HCT116 (cell line): Measurements from ENCODE around the gene DEXI. TPM values are rescaled to one million over a fixed set of nuclear protein-coding genes. Genes with fewer than 3 reads are reported as not detected.
A peak's percentile ranks its signal among the peaks of the same experiment; 100 is the strongest.
"Not testable (repeated sequence)": the region's sequence is repeated elsewhere in the genome, so short reads cannot be mapped to it uniquely, and the experiment has no call there.

Experiments used
- ATAC-seq: fragments of 200-7000 bp; cut with Tn5 transposase; 2 replicates; pipeline ENCODE4 v1.9.1; 2020; ENCODE audit warnings: mild to moderate bottlenecking, moderate library complexity
- BruUV-seq: library from RNA; stranded (reverse); fragments of 400-500 nt; replicated peaks from 2 replicates; lab custom pipeline; 2021; lab: Mats Ljungman, UMichigan
- CTCF ChIA-PET: fragments of 300-600 bp; sonication (Branson Sonifier 250); formaldehyde crosslinking; loops from one replicate; lab custom pipeline; 2021; ENCODE audit warnings: antibody characterized with exemption; lab: Charles Lee
- POLR2A ChIA-PET: fragments of 300-600, 350-600 bp; sonication (Branson Sonifier 250); formaldehyde crosslinking; loops from one replicate; lab custom pipeline; 2021; ENCODE audit warnings: antibody characterized with exemption; lab: Charles Lee
- RAD21 ChIA-PET, 2 experiments: fragments of 300-600 bp; sonication (Branson Sonifier 250); formaldehyde crosslinking; loops; one replicate each; lab custom pipeline; 2023; ENCODE audit warnings: low total read pairs in 2 of 2; ENCODE audit not compliant: uncharacterized antibody in 2 of 2, unreplicated experiment in 2 of 2, low non-redundant PET in 1 of 2; lab: Charles Lee
- DNase-seq: peaks from one replicate; pipeline ENCODE4 v3.0.0-alpha.2; 2010; ENCODE audit warnings: low read depth, low spot score
- H2AFZ ChIP-seq: fragments of 200-600 bp; shearing (Covaris generic), sonication (generic); 2 replicates; pipeline ENCODE4 v1.6.1; 2017; ENCODE audit warnings: low read depth, mixed run types, mixed read lengths, antibody characterized with exemption, low read length; ENCODE audit not compliant: poor library complexity, severe bottlenecking
- H3K27ac ChIP-seq: 2 replicates; pipeline ENCODE4 v1.5.1; 2012; ENCODE audit warnings: low read depth, low read length
- H3K27me3 ChIP-seq: fragments of 200-600 bp; sonication (generic); 2 replicates; pipeline ENCODE4 v1.6.1; 2016; ENCODE audit warnings: mixed run types, low read length, mixed read lengths; ENCODE audit not compliant: insufficient read depth
- H3K36me3 ChIP-seq, 2 experiments: fragments of 200-500 bp in 1 of 2; fragments of 200-600 bp in 1 of 2; sonication (Bioruptor generic) in 1 of 2; sonication (generic) in 1 of 2; 2 replicates each; pipeline versions ENCODE4 v1.5.1 to v1.6.1; 2014 to 2016; ENCODE audit warnings: low read length in 2 of 2, inconsistent platforms in 1 of 2, mixed read lengths in 1 of 2, mixed run types in 1 of 2; ENCODE audit not compliant: insufficient read depth in 2 of 2, control insufficient read depth in 1 of 2
- H3K4me1 ChIP-seq, 2 experiments: fragments of 200-600 bp in 1 of 2; sonication (generic) in 1 of 2; 2 replicates each; pipeline versions ENCODE4 v1.5.1 to v1.6.1; 2012 to 2017; ENCODE audit warnings: low read length in 2 of 2, inconsistent platforms in 1 of 2, mild to moderate bottlenecking in 1 of 2, mixed read lengths in 1 of 2, mixed run types in 1 of 2, moderate library complexity in 1 of 2; ENCODE audit not compliant: insufficient read depth in 2 of 2, control insufficient read depth in 1 of 2
- H3K4me2 ChIP-seq: fragments of 200-600 bp; sonication (generic); 2 replicates; pipeline ENCODE4 v1.6.1; 2017; ENCODE audit warnings: mixed run types, low read length, mixed read lengths
- H3K4me3 ChIP-seq, 2 experiments: fragments of 200-600 bp in 1 of 2; sonication (generic) in 1 of 2; replicated peaks in 1 of 2; 2 replicates each; pipeline ENCODE4 v1.5.1; 2011 to 2016; ENCODE audit warnings: low read length in 2 of 2, control low read depth in 1 of 2, low read depth in 1 of 2, mild to moderate bottlenecking in 1 of 2, mixed read lengths in 1 of 2, mixed run types in 1 of 2
- H3K79me2 ChIP-seq: fragments of 200-600 bp; sonication (generic); 2 replicates; pipeline ENCODE4 v1.6.1; 2017; ENCODE audit warnings: mild to moderate bottlenecking, mixed run types, low read length, moderate library complexity, mixed read lengths; ENCODE audit not compliant: insufficient read depth
- H3K9ac ChIP-seq: fragments of 200-600 bp; sonication (generic); 2 replicates; pipeline ENCODE4 v1.6.1; 2016; ENCODE audit warnings: low read length, mixed read lengths
- H3K9me2 ChIP-seq: fragments of 200-600 bp; sonication (generic), shearing (Covaris generic); 2 replicates; pipeline ENCODE4 v1.6.1; 2017; ENCODE audit warnings: mixed run types, mild to moderate bottlenecking, moderate library complexity; ENCODE audit not compliant: insufficient read depth
- H3K9me3 ChIP-seq, 2 experiments: fragments of 200-500 bp in 1 of 2; fragments of 200-600 bp in 1 of 2; sonication (Bioruptor generic) in 1 of 2; sonication (generic) in 1 of 2; 2 replicates each; pipeline ENCODE4 v1.6.1; 2014 to 2017; ENCODE audit warnings: low read length in 2 of 2, mixed read lengths in 2 of 2, inconsistent platforms in 1 of 2, low read depth in 1 of 2, mild to moderate bottlenecking in 1 of 2, mixed run types in 1 of 2, moderate library complexity in 1 of 2; ENCODE audit not compliant: control insufficient read depth in 1 of 2, insufficient read depth in 1 of 2
- H4K20me1 ChIP-seq: fragments of 200-600 bp; sonication (generic), shearing (Covaris generic); 2 replicates; pipeline ENCODE4 v1.6.1; 2017; ENCODE audit warnings: mixed run types, mild to moderate bottlenecking, moderate library complexity; ENCODE audit not compliant: insufficient read depth
- CBX3 ChIP-seq: IDR thresholded peaks from 2 replicates; pipeline ENCODE4 v1.6.1; 2012; ENCODE audit warnings: low read depth
- ELF1 ChIP-seq: IDR thresholded peaks from 2 replicates; pipeline ENCODE4 v1.6.1; 2012; ENCODE audit warnings: low read depth, borderline replicate concordance
- SIN3A ChIP-seq: IDR thresholded peaks from 2 replicates; pipeline ENCODE4 v1.6.1; 2012; ENCODE audit warnings: low read depth
- SRF ChIP-seq: IDR thresholded peaks from 2 replicates; pipeline ENCODE4 v1.6.1; 2012; ENCODE audit warnings: low read depth
- ZFX ChIP-seq: fragments of 450-650 bp; IDR thresholded peaks from 2 replicates; pipeline ENCODE4 v1.6.1; 2017
- ZNF274 ChIP-seq: fragments of 200-500 bp; sonication (Bioruptor generic); IDR thresholded peaks from 2 replicates; pipeline ENCODE4 v1.6.1; 2014; ENCODE audit warnings: mild to moderate bottlenecking, low read depth, low read length, inconsistent platforms
- intact Hi-C: fragments of 100-400 bp; cut with micrococcal nuclease; formaldehyde crosslinking; loops from 2 replicates; pipeline ENCODE4 v1.10.0; 2022
- total RNA-seq: library from RNA; stranded (reverse); gene quantifications from one replicate; pipeline ENCODE4 v1.2.1, GENCODE V29; 2021; ENCODE audit not compliant: unreplicated experiment

Gene DEXI
- total RNA-seq, 1 experiment from 2014 or later = 37.8 TPM

DNA sequence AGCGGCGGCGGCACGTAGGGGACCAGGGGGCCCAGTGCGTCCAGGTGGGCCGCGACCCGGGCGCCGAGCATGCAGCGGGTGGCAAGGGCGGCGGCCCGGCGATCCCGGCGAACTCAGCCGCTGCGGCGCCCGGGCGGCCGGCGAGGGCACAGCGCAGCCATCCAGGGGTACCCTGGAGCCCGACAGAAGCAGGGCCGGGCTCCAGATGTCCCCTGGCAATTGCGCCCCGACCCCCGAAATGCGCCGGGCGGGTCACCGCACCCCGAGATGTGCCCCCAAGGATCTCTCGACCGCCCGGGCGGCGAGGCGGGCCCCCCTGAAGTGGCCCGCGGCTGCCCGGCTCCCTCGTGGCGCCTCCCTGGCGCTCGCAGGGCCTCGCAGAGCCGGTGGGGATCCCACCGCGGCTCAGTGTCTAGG is 325 bp downstream of the DEXI start:
- peak; percentile 74 for TF ChIP-seq ZFX
- H3K9me3 ChIP-seq, H3K27me3 ChIP-seq, RAD21 ChIA-PET, H4K20me1 ChIP-seq, intact Hi-C loops, H3K9me2 ChIP-seq, DNase-seq, BruUV-seq, H2AFZ ChIP-seq: not testable (repeated sequence)
- peak overlapping the region; percentile 65; the same call in 1 of the 2 replicates for H3K27ac ChIP-seq
- ChIA-PET POLR2A (interaction anchor here (0.6 to 0.9 kb wide), 3 partner anchors 9 to 314 kb away, joined by 3 read pairs; partner anchors contain the start of gene SOCS1), CTCF (interaction anchor here (0.9 to 1.0 kb wide), 2 partner anchors 13 to 314 kb away, joined by 3 to 4 read pairs; partner anchors contain the start of gene SOCS1)
- peak overlapping the region; percentile 71 to 84 for H3K4me3 ChIP-seq
- H3K36me3 ChIP-seq = peaks cover 9 to 27% of the 10 kb centered on the region in 2 experiments; a peak in 2 of 4 replicates
- H3K4me1 ChIP-seq = peaks cover 32 to 44% of the 10 kb centered on the region in 2 experiments
- H3K4me2 ChIP-seq = peak overlapping the region; percentile 94
- peak; percentile 4 for ATAC-seq
- H3K79me2 ChIP-seq = peaks cover 71% of the 10 kb centered on the region
- peak overlapping the region; percentile 80 for H3K9ac ChIP-seq

DNA sequence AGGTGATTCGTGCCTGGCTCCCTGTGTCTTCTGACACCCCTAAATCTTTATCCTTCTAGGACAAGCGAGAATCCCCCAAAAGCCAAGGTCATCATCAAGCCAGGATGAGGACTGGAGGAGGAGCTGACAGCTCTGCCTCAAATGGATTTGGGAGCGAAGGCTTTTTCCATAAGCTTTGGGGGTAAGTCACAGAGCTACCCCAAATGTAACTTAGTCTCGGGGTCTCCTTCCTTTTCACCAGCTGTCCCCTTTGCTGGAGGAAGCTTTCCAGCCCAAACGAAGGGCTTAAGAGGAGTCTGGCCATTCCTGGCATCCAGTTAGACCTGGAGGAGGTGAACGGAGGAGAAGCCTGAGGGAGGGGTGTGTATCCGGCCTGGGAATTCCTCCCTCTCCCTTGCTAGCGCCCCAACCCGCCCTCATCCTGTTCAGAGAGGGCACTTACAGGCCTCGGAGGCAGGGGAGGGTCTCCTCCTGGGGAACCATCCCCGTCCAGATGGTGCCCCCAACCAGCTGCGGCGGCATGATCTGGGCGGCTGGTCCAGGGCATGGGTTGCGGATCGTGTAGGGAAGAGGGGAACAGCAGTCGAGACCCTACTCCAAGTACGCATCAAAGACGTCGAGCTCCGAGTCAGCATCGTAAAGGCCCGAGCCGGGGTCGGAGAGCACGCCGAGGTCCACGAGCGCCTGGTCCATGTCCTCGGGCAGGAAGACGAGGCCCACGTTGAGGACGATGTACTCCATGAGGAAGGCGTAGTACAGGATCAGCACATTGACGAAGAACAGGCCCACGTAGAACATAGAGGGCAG is 938 bp downstream of the DEXI start:
- Histone ChIP-seq H3K27ac (peak overlapping the region; percentile 65; the same call in 1 of the 2 replicates), H3K9me2 (no peaks in the 10 kb centered on the region), H3K4me3 (peak overlapping the region; percentile 71 to 84), H3K9me3 (no peaks in the 10 kb centered on the region), H3K79me2 (peaks cover 72% of the 10 kb centered on the region), H4K20me1 (0 out of 2 replicates have a peak, but pooled peaks cover under 1% of the 10 kb centered on the region), H3K9ac (peak overlapping the region; percentile 80), H2AFZ (no peak overlapping the region), H3K4me2 (peak overlapping the region; percentile 94), H3K4me1 (peaks cover 27 to 38% of the 10 kb centered on the region in 2 experiments), H3K27me3 (no peaks in the 10 kb centered on the region), H3K36me3 (peaks cover 9 to 33% of the 10 kb centered on the region in 2 experiments; a peak in 2 of 4 replicates)
- ChIA-PET CTCF (no interaction called here), POLR2A (no interaction called here), RAD21 (no interaction called here)
- DNase-seq (no peak), ATAC-seq (peak; percentile 1; the same call in 1 of the 2 replicates)
- no peak for TF ChIP-seq ELF1
- TF ChIP-seq ZNF274 = no peak
- TF ChIP-seq SIN3A = no peak
- no peak for TF ChIP-seq CBX3
- no peak for TF ChIP-seq SRF
- no TSS peak for BruUV-seq
- intact Hi-C loops = no loop called here
